GM23248 (cell line): ENCODE results near the gene CGGBP1.

Source experiments
- EZH2 ChIP-seq: fragments of 200-600 bp; sonication (generic); IDR thresholded peaks from 2 replicates; pipeline ENCODE4 v1.6.1; 2018; ENCODE audit warnings: antibody characterized with exemption, mild to moderate bottlenecking; ENCODE audit not compliant: insufficient read depth, poor library complexity, severe bottlenecking
- EZH2phosphoT487 ChIP-seq: fragments of 200-600 bp; sonication (generic); IDR thresholded peaks from 2 replicates; pipeline ENCODE4 v1.6.1; 2018; ENCODE audit warnings: antibody characterized with exemption, moderate library complexity, mild to moderate bottlenecking, low read depth; ENCODE audit not compliant: insufficient read depth

DNA sequence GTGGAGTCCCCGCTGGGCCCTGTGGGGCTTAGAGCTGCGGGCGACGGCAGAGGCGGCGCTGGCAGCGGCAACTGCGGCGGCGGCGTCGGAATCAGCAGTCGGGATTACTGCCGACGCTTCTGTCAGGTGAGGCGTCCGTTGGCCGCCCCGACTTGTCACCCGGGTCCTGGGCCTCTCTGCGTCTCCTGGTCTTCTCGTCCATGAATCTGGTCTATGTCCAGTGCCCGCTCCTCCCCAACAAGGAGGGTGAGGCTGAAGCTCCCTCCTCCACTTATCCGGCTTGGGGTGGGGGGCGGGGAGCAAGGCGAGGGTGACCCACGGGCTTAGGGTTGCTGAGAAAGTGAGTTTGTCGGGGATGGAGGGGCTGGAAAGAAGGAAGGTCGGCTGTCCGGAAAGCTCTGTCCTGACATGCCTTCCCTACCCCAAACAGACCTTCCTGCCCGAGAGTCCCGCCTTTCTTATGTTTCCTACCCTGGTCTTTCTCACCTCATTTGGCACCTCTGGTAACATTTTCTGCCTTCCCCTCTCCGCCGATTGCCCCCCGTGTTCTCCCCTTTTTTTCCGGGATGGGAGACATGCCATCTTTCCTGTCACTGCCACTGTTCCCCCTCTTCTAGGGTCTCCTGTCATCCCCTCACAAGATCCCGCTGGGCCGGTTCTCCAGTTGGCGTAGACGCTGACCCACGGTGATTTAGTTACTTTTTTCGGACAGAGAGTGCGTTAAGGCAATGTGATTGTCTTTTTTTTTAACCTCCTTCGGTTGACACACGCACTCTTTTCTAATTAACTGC, 770 bp upstream of the CGGBP1 start:
- no peak for TF ChIP-seq EZH2
- TF ChIP-seq EZH2phosphoT487, result no peak
